Measurements from ENCODE around the gene TPM1.

Gene TPM1

DNA sequence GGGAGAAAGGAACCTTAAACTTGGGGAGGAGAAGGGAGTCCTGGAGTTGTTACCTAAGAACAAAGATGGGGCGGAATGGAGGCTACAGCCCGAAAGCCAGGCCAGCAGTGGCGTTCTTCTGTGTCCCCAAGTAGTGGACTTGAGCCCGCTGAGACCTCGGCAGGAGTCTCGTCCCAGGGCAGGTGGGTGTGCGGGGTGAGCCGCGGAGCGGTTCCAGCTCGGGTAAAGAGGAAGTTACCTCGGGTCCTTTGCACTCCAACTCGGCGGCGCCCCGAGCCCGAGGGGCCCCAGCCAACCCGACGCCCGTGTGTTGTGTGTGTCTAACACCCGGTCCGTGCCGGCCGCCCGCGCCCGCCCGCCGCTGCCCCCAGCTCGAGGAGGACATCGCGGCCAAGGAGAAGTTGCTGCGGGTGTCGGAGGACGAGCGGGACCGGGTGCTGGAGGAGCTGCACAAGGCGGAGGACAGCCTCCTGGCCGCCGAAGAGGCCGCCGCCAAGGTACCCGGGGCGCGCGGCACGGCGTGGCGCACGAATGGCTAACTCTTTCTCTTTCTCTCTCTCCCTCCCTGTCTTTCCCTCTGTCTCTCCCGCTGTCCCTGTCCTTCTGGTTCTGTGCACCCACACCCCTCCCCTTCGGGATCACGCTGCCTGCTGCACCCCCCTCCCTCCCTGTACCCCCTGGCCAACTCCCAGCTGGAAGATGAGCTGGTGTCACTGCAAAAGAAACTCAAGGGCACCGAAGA, 959 bp downstream of the TPM1 start:
- no peak for DNase-seq

DNA sequence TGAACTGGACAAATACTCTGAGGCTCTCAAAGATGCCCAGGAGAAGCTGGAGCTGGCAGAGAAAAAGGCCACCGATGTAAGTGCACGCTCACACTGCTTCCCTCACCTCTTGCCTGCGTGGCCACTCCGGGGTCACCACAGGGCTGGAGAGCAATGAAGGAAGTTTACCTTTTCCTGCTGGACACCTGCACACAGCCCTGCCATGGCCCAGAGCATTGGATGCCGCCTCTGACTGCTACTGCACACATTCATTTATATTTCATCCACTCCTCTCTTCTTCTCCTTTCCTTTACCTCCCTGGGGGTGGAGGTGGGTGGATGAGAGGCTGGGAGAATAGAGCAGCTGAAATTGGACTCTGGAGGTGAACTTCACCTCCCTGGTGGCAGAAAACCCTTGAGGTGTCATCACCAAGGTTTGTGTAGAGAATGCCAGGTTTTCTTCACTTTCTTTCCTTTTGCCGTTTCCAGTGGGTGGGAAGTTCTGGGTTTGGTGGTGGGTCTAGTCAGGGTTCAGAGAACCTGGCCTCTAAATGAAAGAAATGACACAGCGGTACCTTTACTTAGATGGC, 1.6 kb downstream of the TPM1 start:
- DNase-seq, result no peak

- DNase-seq, result no peak
Observed at GRCh38 chr15:63044645-63045464, 2.3 kb downstream of the TPM1 start.

- no peak for DNase-seq
Observed at GRCh38 chr15:63045465-63045840, 2.9 kb downstream of the TPM1 start.

GRCh38 chr15:63045879-63046278, 3.3 kb downstream of the TPM1 start:
- no peak for DNase-seq

- DNase-seq, result no peak
Observed at GRCh38 chr15:63046917-63047760, 4.6 kb downstream of the TPM1 start.

DNA sequence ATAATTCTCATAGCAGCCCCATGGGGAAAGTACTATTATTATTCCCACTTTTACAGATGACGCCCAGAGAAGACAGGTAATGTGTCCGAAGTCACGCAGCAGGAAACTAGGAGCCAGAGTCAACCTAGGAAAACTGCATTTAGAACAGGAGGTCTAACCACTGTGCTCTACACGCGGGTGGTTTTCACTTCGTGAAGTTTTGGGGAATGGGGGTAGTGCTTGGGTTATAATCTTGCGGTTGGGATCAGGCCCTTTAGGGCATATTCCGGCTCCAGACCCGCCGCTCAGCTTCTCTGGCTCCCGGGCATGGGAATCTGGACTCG, 5.2 kb downstream of the TPM1 start:
- DNase-seq, result no peak

GRCh38 chr15:63048115-63048775, 5.7 kb downstream of the TPM1 start:
- peak; percentile 94 for DNase-seq

- peak; percentile 43 for DNase-seq
Observed at GRCh38 chr15:63048776-63049665, 6.5 kb downstream of the TPM1 start.

DNA sequence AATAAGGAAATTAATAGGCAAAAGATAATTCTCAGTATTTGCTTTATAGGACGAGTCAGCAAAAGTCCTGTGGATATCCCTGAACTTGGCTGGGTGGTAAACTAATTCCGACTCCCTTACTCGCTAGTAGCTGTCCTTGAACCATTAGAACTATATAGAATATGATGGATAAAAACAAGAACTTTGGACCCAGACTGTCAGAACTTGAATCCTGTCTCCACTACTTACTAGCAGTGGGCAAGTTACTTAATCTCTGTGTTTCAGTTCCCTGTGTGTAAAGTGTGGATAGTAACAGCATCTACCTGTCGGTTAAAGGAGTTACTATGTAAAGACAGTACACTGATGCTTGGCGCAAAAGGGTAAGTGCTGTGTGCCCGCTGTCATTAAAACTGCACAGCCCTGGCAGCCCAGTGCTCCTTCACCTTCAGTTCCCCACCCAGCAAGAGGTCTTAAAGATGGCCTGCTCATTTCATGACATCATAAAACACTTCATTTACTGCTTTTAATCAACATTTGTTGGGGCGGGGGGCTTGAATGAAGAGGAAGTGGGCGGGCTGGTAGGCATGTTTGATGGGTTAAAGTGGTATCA, 7.3 kb downstream of the TPM1 start:
- DNase-seq, result no peak

GRCh38 chr15:63050731-63051155, 8.2 kb downstream of the TPM1 start:
- no peak for DNase-seq

- no peak for DNase-seq
Observed at GRCh38 chr15:63051156-63052066, 8.9 kb downstream of the TPM1 start.

- DNase-seq, result no peak
Observed at GRCh38 chr15:63052077-63052841, 9.7 kb downstream of the TPM1 start.

- DNase-seq, result no peak
Observed at GRCh38 chr15:63052961-63053698, 10.6 kb downstream of the TPM1 start.

GRCh38 chr15:63054281-63054683, 11.7 kb downstream of the TPM1 start:
- no peak for DNase-seq

GRCh38 chr15:63054985-63055384, 12.4 kb downstream of the TPM1 start:
- DNase-seq, result no peak

- DNase-seq, result peak; percentile 6
Observed at GRCh38 chr15:63056829-63057228, 14.3 kb downstream of the TPM1 start.
